GM15510 (cell line): ENCODE results near the gene RTKN2.

Source experiments
- POLR2A ChIP-seq: IDR thresholded peaks from 3 replicates; pipeline ENCODE4 v1.6.1; 2011; ENCODE audit warnings: borderline replicate concordance; ENCODE audit not compliant: insufficient read length; ENCODE audit errors: extremely low read depth

Gene RTKN2

GRCh38 chr10:62189131-62189530 lies 79.5 kb downstream of the RTKN2 start:
- no peak for TF ChIP-seq POLR2A

- no peak for TF ChIP-seq POLR2A
Observed at GRCh38 chr10:62188021-62188616, 80.5 kb downstream of the RTKN2 start.

- no peak for TF ChIP-seq POLR2A
Observed at GRCh38 chr10:62186999-62187675, 81.5 kb downstream of the RTKN2 start.

GRCh38 chr10:62185919-62186692 lies 82.5 kb downstream of the RTKN2 start:
- TF ChIP-seq POLR2A = no peak

GRCh38 chr10:62183857-62184795 lies 84.5 kb downstream of the RTKN2 start:
- no peak for TF ChIP-seq POLR2A

- TF ChIP-seq POLR2A = no peak
Observed at GRCh38 chr10:62183442-62183841, 85.2 kb downstream of the RTKN2 start.

DNA sequence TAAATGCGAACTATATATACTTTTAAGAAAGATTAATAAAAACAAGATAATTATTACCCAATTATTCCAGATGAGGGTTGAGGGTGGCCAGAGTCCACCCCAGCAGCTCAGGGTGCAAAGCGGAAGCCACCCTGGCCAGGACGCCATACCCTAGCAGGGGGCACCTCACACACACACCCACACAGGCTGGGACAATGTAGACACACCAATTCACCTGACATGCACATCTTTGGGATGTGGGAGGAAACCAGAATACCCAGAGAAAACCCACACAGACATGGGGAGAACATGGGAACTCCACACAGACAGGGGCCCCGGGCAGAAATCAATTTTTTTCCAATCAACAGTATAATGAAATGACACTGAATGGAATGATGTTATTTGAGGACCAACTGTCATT lies 86.0 kb downstream of the RTKN2 start:
- TF ChIP-seq POLR2A = no peak

GRCh38 chr10:62182171-62182570 lies 86.5 kb downstream of the RTKN2 start:
- TF ChIP-seq POLR2A = no peak

- no peak for TF ChIP-seq POLR2A
Observed at GRCh38 chr10:62180677-62181076, 88.0 kb downstream of the RTKN2 start.

GRCh38 chr10:62178568-62178967 lies 90.1 kb downstream of the RTKN2 start:
- no peak for TF ChIP-seq POLR2A

- TF ChIP-seq POLR2A = no peak
Observed at GRCh38 chr10:62177111-62177510, 91.5 kb downstream of the RTKN2 start.

DNA sequence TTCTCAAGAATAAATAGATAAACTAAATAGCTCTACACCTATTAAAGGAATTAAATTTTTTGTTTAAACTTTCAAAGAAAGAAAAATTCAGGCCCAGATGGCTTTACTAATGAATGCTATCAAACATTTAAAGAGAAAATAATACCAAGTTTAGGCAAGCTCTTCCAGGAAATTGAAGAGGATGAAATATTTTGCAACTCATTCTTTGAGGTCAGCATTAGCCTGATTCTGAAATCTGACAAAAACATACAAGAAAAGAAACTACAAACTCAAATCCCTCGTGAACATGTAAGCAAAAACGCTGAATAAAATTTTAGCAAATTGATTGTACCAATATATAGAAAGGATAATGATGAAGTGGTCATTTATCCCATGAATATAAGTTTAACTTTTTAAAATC lies 93.4 kb downstream of the RTKN2 start:
- no peak for TF ChIP-seq POLR2A

DNA sequence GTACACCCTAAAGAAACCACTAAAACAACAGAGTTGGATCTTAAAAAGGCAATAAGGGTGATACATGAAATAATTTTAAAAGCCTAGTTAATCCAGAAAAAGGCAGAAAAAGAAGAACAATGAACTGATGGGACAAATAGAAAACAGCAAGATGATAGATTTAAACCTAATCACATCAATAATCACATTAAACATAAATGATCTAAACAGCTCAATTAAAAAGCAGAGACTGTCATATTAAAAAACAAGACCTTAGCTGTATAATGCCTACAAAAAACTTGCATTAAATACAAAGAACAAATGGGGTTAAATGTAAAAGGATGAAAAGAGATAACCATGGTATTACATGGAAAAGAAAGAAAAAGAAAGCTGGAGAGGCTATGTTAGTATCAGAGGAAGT lies 96.2 kb downstream of the RTKN2 start:
- TF ChIP-seq POLR2A = no peak

DNA sequence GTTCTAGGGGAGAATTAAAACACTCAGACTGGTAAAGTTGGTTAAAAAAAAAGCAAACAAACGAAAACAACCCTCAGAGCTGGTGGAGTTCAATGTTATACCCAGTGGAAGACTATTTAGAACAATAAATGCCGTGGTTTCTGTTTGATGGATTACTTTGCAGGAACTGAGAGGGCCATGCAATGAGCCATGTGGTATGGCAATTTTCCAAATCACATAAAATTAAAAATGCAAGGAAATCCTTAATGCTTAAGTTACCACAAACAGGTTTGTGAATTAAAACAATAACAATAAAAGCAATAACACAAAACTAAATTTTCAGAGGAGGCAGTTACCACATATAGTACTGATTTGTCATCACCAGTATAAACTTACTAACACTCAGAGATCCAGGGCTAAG lies 96.9 kb downstream of the RTKN2 start:
- no peak for TF ChIP-seq POLR2A

DNA sequence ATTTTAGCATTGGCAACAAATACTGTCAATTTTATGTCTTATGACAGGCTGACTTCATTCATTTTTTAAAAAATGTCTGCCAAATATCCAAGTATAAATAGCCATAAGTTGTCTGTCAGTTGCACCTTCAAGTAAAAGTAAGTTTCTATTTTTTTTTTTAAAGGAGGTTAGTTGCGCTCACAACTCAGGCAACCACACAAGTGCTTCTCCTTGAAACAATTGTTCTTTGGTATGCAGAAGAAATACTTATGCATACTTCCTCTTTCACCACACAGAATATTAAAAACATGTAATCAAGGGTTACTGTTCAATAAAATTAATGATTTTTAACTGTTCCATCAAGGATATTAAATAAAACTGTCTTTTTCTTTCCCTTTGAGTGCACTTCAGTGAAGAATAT lies 97.9 kb downstream of the RTKN2 start:
- no peak for TF ChIP-seq POLR2A
